Activated CD8-positive, alpha-beta T cell treated with anti-CD3 and anti-CD28 coated beads for 36 hours (primary cell): Measurements from ENCODE around the gene PLCB2. TPM values are rescaled to one million over a fixed set of nuclear protein-coding genes. Genes with fewer than 3 reads are reported as not detected.
A peak's percentile ranks its signal among the peaks of the same experiment; 100 is the strongest.

Experiments used
- ATAC-seq: fragments of 200-7000 bp; cut with Tn5 transposase; one replicate; pipeline ENCODE4 v1.10.0; 2021; ENCODE audit warnings: mild to moderate bottlenecking, moderate library complexity
- CTCF ChIA-PET: fragments of 350-600 bp; sonication (Branson Sonifier 250); formaldehyde crosslinking; loops from one replicate; lab custom pipeline; 2021; ENCODE audit warnings: antibody characterized with exemption; lab: Charles Lee
- POLR2A ChIA-PET: fragments of 350-600 bp; sonication (Branson Sonifier 250); formaldehyde crosslinking; loops from one replicate; lab custom pipeline; 2021; ENCODE audit warnings: antibody characterized with exemption; lab: Charles Lee
- DNase-seq: peaks from one replicate; pipeline ENCODE4 v3.0.0-alpha.2; 2020
- H3K27ac Mint-ChIP-seq: one replicate; pipeline ENCODE4 v1.8.0; 2021; ENCODE audit warnings: mild to moderate bottlenecking, mixed read lengths
- H3K27me3 Mint-ChIP-seq: one replicate; pipeline ENCODE4 v1.8.0; 2021; ENCODE audit warnings: mixed read lengths
- H3K36me3 Mint-ChIP-seq: one replicate; pipeline ENCODE4 v1.8.0; 2021; ENCODE audit warnings: low read depth, mixed read lengths
- H3K4me1 Mint-ChIP-seq: one replicate; pipeline ENCODE4 v1.8.0; 2021; ENCODE audit warnings: low read depth, mixed read lengths
- H3K4me3 Mint-ChIP-seq: one replicate; pipeline ENCODE4 v1.8.0; 2021; ENCODE audit warnings: mild to moderate bottlenecking, moderate library complexity, mixed read lengths
- H3K9me3 Mint-ChIP-seq: one replicate; pipeline ENCODE4 v1.8.0; 2021; ENCODE audit warnings: mixed read lengths
- CTCF ChIP-seq: fragments of 200-600 bp; IDR thresholded peaks from one replicate; pipeline ENCODE4 v1.8.0; 2022; ENCODE audit warnings: antibody characterized with exemption, mild to moderate bottlenecking
- intact Hi-C: fragments of 100-400 bp; cut with micrococcal nuclease; formaldehyde crosslinking; loops from one replicate; pipeline ENCODE4 v1.10.0; 2022
- total RNA-seq, 2 experiments: library from RNA; stranded (reverse); gene quantifications; one replicate each; pipeline ENCODE4 v1.2.3, GENCODE V29; 2021

Gene PLCB2
- total RNA-seq, 2 experiments from 2014 or later = 44.6 to 58.8 TPM

DNA sequence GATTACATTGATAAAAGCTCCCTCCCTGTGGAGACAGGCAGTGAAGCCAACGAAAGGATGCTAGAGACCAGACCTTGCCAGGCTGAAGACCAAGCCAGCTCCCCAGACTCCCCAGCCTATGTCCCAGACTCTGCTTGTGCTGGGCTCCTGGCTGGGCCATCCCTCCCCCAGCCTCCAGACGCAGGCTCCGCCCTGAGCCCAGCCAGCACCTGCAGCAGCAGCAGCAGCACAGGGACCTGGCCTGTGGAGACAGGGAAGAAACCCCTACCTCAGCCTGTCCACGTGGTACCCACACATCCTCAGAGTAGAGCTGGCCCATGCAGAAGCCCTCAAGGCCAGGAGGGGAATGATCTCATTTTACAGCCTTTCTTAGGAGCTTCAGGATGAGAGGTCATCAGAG lies 38.1 kb downstream of the PLCB2 start:
- ATAC-seq (no peak), DNase-seq (no peak)
- ChIA-PET POLR2A (no interaction called here), CTCF (interaction anchor here (1.2 to 14.6 kb wide), 5 partner anchors 10 to 224 kb away, joined by 3 to 595 read pairs (median 17); partner anchors contain the start of genes INAFM2, PAK6 and PLCB2)
- Mint-ChIP-seq H3K27ac (no peak overlapping the region), H3K4me1 (no peaks in the 10 kb centered on the region), H3K4me3 (no peak overlapping the region), H3K36me3 (no peaks in the 10 kb centered on the region), H3K9me3 (no peaks in the 10 kb centered on the region), H3K27me3 (no peaks in the 10 kb centered on the region)
- no peak for TF ChIP-seq CTCF
- intact Hi-C loops = no loop called here

GRCh38 chr15:40267670-40268069 lies 40.1 kb downstream of the PLCB2 start:
- no peak for ATAC-seq
- Mint-ChIP-seq H3K27me3 (no peaks in the 10 kb centered on the region), H3K4me3 (no peak overlapping the region), H3K36me3 (no peaks in the 10 kb centered on the region), H3K27ac (no peak overlapping the region), H3K9me3 (no peaks in the 10 kb centered on the region), H3K4me1 (no peaks in the 10 kb centered on the region)
- ChIA-PET POLR2A (no interaction called here), CTCF (interaction anchor here (14.6 kb wide), 1 partner anchor 45 kb away, joined by 595 read pairs; the partner anchor contains the start of genes INAFM2 and PLCB2)
- intact Hi-C loops = no loop called here
- no peak for TF ChIP-seq CTCF
- no peak for DNase-seq

DNA sequence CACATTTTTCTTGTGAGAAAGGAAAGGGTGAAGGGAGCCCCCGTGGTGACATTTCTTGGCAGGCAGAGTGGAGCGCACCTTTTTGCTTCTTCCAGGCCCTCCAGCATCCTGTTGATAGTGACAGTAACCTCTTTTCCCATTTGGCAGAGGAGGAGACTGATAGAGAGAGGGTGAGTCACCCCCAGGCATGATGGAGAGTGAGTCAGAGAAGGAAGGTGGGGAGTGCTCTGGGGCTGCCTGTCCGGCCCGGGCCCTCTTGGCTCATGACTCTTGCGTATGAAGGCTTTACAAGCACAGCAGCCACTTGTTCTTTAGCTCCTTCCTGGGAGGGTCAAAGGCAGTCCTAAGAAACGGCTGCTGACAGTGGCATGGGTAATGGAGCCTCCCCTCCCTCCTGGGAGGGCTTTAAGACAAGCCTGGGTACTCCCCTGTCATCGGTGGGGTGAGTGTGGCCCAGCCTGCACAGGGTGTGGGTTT lies 40.9 kb downstream of the PLCB2 start:
- ChIA-PET POLR2A (no interaction called here), CTCF (interaction anchor here (10.6 to 14.6 kb wide), 2 partner anchors 7 to 45 kb away, joined by 88 to 595 read pairs; partner anchors contain the start of genes INAFM2 and PLCB2)
- Mint-ChIP-seq H3K4me1 (no peaks in the 10 kb centered on the region), H3K27ac (no peak overlapping the region), H3K4me3 (no peak overlapping the region), H3K27me3 (no peaks in the 10 kb centered on the region), H3K9me3 (no peaks in the 10 kb centered on the region), H3K36me3 (no peaks in the 10 kb centered on the region)
- TF ChIP-seq CTCF = no peak
- ATAC-seq (peak; percentile 64), DNase-seq (peak; percentile 18)
- intact Hi-C loops = no loop called here

DNA sequence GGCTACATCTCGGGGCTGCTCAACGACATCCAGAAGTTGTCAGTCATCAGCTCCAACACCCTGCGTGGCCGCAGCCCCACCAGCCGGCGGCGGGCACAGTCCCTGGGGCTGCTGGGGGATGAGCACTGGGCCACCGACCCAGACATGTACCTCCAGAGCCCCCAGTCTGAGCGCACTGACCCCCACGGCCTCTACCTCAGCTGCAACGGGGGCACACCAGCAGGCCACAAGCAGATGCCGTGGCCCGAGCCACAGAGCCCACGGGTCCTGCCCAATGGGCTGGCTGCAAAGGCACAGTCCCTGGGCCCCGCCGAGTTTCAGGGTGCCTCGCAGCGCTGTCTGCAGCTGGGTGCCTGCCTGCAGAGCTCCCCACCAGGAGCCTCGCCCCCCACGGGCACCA lies 41.9 kb downstream of the PLCB2 start:
- no peaks in the 10 kb centered on the region for H3K9me3 Mint-ChIP-seq
- no peak overlapping the region for H3K4me3 Mint-ChIP-seq
- intact Hi-C loops = no loop called here
- no peaks in the 10 kb centered on the region for H3K4me1 Mint-ChIP-seq
- no peak for DNase-seq
- POLR2A ChIA-PET = no interaction called here
- TF ChIP-seq CTCF = no peak
- CTCF ChIA-PET = interaction anchor here (1.0 to 10.6 kb wide), 5 partner anchors 8 to 48 kb away, joined by 3 to 88 read pairs (median 4); partner anchors contain the start of gene PLCB2
- H3K27me3 Mint-ChIP-seq = no peaks in the 10 kb centered on the region
- H3K36me3 Mint-ChIP-seq = no peaks in the 10 kb centered on the region
- no peak overlapping the region for H3K27ac Mint-ChIP-seq
- ATAC-seq = no peak

DNA sequence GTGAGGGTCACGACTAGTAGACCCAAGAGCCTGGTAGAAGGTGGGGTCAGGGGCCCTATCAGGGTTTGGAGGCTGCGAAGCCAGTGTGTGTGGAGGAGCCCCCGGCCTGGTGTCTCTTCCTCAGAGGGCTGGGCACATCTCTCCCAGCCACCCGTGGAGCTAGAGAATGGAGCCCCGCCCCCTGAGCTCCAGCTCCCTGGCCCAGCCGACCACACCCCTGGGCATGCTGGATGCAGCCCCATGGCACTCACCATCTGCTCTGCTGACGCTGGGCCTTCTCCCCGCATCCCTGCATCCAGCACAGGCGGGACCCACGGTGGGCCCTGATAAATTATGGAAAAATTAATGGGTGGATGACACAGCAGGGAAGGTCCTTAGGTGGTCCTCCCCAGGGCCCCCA lies 42.4 kb downstream of the PLCB2 start:
- POLR2A ChIA-PET = no interaction called here
- TF ChIP-seq CTCF = no peak
- no peak overlapping the region for H3K4me3 Mint-ChIP-seq
- intact Hi-C loops = no loop called here
- CTCF ChIA-PET = interaction anchor here (1.0 to 10.6 kb wide), 5 partner anchors 9 to 48 kb away, joined by 3 to 88 read pairs (median 4); partner anchors contain the start of gene PLCB2
- H3K27me3 Mint-ChIP-seq = no peaks in the 10 kb centered on the region
- ATAC-seq = no peak
- no peaks in the 10 kb centered on the region for H3K36me3 Mint-ChIP-seq
- H3K4me1 Mint-ChIP-seq = no peaks in the 10 kb centered on the region
- no peaks in the 10 kb centered on the region for H3K9me3 Mint-ChIP-seq
- H3K27ac Mint-ChIP-seq = no peak overlapping the region
- DNase-seq = no peak
